H9 (cell line): Measurements from ENCODE around the gene LAMTOR4. TPM values are rescaled to one million over a fixed set of nuclear protein-coding genes. Genes with fewer than 3 reads are reported as not detected.

Experiments used
- DNase-seq: peaks from one replicate; pipeline ENCODE4 v3.0.0-alpha.2; 2017
- H2AFZ ChIP-seq: one replicate; pipeline ENCODE4 v1.6.1; 2013; ENCODE audit warnings: mild to moderate bottlenecking, low read length, control low read depth, moderate library complexity
- H2AK5ac ChIP-seq: 2 replicates; pipeline ENCODE4 v1.6.1; 2013; ENCODE audit warnings: low read length, control low read depth, mixed read lengths; ENCODE audit not compliant: insufficient read length
- H2BK120ac ChIP-seq: one replicate; pipeline ENCODE4 v1.6.1; 2013; ENCODE audit warnings: low read depth, mild to moderate bottlenecking, low read length, control low read depth, inconsistent platforms; ENCODE audit not compliant: poor library complexity, severe bottlenecking
- H2BK12ac ChIP-seq: 2 replicates; pipeline ENCODE4 v1.6.1; 2013; ENCODE audit warnings: low read length, control low read depth, mixed read lengths, low read depth; ENCODE audit not compliant: insufficient read length
- H2BK15ac ChIP-seq: 2 replicates; pipeline ENCODE4 v1.6.1; 2013; ENCODE audit warnings: low read depth, low read length, control low read depth
- H2BK20ac ChIP-seq: one replicate; pipeline ENCODE4 v1.6.1; 2013; ENCODE audit warnings: low read depth, mild to moderate bottlenecking, low read length, control low read depth, inconsistent platforms; ENCODE audit not compliant: poor library complexity, severe bottlenecking
- H2BK5ac ChIP-seq: 2 replicates; pipeline ENCODE4 v1.6.1; 2013; ENCODE audit warnings: low read length, control low read depth, mixed read lengths; ENCODE audit not compliant: insufficient read length
- H3K14ac ChIP-seq: 2 replicates; pipeline ENCODE4 v1.6.1; 2013; ENCODE audit warnings: low read length, control low read depth; ENCODE audit not compliant: insufficient read depth
- H3K18ac ChIP-seq: 2 replicates; pipeline ENCODE4 v1.6.1; 2013; ENCODE audit warnings: low read depth, mild to moderate bottlenecking, mixed read lengths, low read length, control low read depth; ENCODE audit not compliant: insufficient read length
- H3K23ac ChIP-seq: 2 replicates; pipeline ENCODE4 v1.6.1; 2013; ENCODE audit warnings: low read length, control low read depth, mixed read lengths, low read depth; ENCODE audit not compliant: insufficient read length
- H3K23me2 ChIP-seq: 2 replicates; pipeline ENCODE4 v1.6.1; 2013; ENCODE audit warnings: low read depth, mild to moderate bottlenecking, mixed read lengths, low read length, control low read depth; ENCODE audit not compliant: insufficient read length, poor library complexity, severe bottlenecking
- H3K27ac ChIP-seq: 2 replicates; pipeline ENCODE4 v1.5.1; 2013; ENCODE audit warnings: low read length, control low read depth, mixed read lengths, low read depth; ENCODE audit not compliant: insufficient read length
- H3K27me3 ChIP-seq: 2 replicates; pipeline ENCODE4 v1.6.1; 2013; ENCODE audit warnings: low read length, control low read depth, inconsistent platforms; ENCODE audit not compliant: insufficient read depth
- H3K4ac ChIP-seq: 2 replicates; pipeline ENCODE4 v1.6.1; 2013; ENCODE audit warnings: low read depth, mild to moderate bottlenecking, control low read depth, inconsistent platforms, low read length, moderate library complexity
- H3K4me1 ChIP-seq: 2 replicates; pipeline ENCODE4 v1.6.1; 2013; ENCODE audit warnings: low read length, control low read depth, inconsistent platforms; ENCODE audit not compliant: insufficient read depth
- H3K4me2 ChIP-seq: 2 replicates; pipeline ENCODE4 v1.6.1; 2013; ENCODE audit warnings: low read length, control low read depth, mixed read lengths; ENCODE audit not compliant: insufficient read length, insufficient read depth
- H3K56ac ChIP-seq: 2 replicates; pipeline ENCODE4 v1.6.1; 2013; ENCODE audit warnings: low read depth, mild to moderate bottlenecking, mixed read lengths, low read length, control low read depth; ENCODE audit not compliant: insufficient read length
- H3K79me1 ChIP-seq: 2 replicates; pipeline ENCODE4 v1.6.1; 2013; ENCODE audit warnings: low read depth, mild to moderate bottlenecking, moderate library complexity, low read length, control low read depth, inconsistent platforms; ENCODE audit not compliant: insufficient read depth, poor library complexity, severe bottlenecking
- H3K79me2 ChIP-seq: 2 replicates; pipeline ENCODE4 v1.6.1; 2013; ENCODE audit warnings: low read length, control low read depth, inconsistent platforms; ENCODE audit not compliant: insufficient read depth
- H3K9ac ChIP-seq: 2 replicates; pipeline ENCODE4 v1.6.1; 2013; ENCODE audit warnings: low read length, control low read depth, mixed read lengths; ENCODE audit not compliant: insufficient read length; ENCODE audit errors: extremely low read depth
- H3K9me3 ChIP-seq: one replicate; pipeline ENCODE4 v1.6.1; 2013; ENCODE audit warnings: low read depth, low read length, inconsistent platforms; ENCODE audit not compliant: control insufficient read depth
- H3T11ph ChIP-seq: one replicate; pipeline ENCODE4 v1.6.1; 2013; ENCODE audit warnings: mild to moderate bottlenecking, low read length, control low read depth, inconsistent platforms
- H4K20me1 ChIP-seq: one replicate; pipeline ENCODE4 v1.6.1; 2013; ENCODE audit not compliant: control insufficient read depth, insufficient read length, insufficient read depth
- H4K5ac ChIP-seq: 2 replicates; pipeline ENCODE4 v1.6.1; 2013; ENCODE audit warnings: low read depth, mild to moderate bottlenecking, mixed read lengths, low read length, control low read depth; ENCODE audit not compliant: insufficient read length
- H4K8ac ChIP-seq: replicated peaks from 2 replicates; pipeline ENCODE4 v1.6.1; 2013; ENCODE audit warnings: low read length, control low read depth, mixed read lengths, low read depth; ENCODE audit not compliant: insufficient read length
- H4K91ac ChIP-seq: 2 replicates; pipeline ENCODE4 v1.6.1; 2013; ENCODE audit warnings: low read depth, mild to moderate bottlenecking, moderate library complexity, mixed read lengths, low read length, control low read depth; ENCODE audit not compliant: insufficient read length
- H3K27ac Mint-ChIP-seq, 3 experiments: 2 replicates in 2 of 3; 3 replicates in 1 of 3; pipeline ENCODE4 v1.8.0; 2020 to 2021; ENCODE audit warnings: mixed read lengths in 3 of 3, mild to moderate bottlenecking in 1 of 3, moderate library complexity in 1 of 3
- H3K27me3 Mint-ChIP-seq: 2 replicates; pipeline ENCODE4 v1.8.0; 2021; ENCODE audit warnings: low read depth, mild to moderate bottlenecking, moderate library complexity, mixed read lengths
- H3K36me3 Mint-ChIP-seq, 3 experiments: 2 replicates in 2 of 3; 3 replicates in 1 of 3; pipeline ENCODE4 v1.8.0; 2020 to 2021; ENCODE audit warnings: low read depth in 3 of 3, mixed read lengths in 3 of 3; ENCODE audit not compliant: insufficient read depth in 1 of 3
- H3K4me1 Mint-ChIP-seq, 2 experiments: 2 replicates each; pipeline ENCODE4 v1.8.0; 2020; ENCODE audit warnings: mixed read lengths in 2 of 2
- H3K4me3 Mint-ChIP-seq, 2 experiments: 2 replicates in 1 of 2; 3 replicates in 1 of 2; pipeline ENCODE4 v1.8.0; 2020 to 2021; ENCODE audit warnings: mild to moderate bottlenecking in 2 of 2, mixed read lengths in 2 of 2, moderate library complexity in 1 of 2
- H3K9me3 Mint-ChIP-seq, 2 experiments: 2 replicates in 1 of 2; 3 replicates in 1 of 2; pipeline ENCODE4 v1.8.0; 2020; ENCODE audit warnings: mild to moderate bottlenecking in 2 of 2, mixed read lengths in 2 of 2, moderate library complexity in 1 of 2
- WGBS: extraction: QIAGEN DNeasy Blood & Tissue Kit; methylation state at CpG from one replicate; pipeline ENCODE4 v1.1.7; 2013; ENCODE audit warnings: missing lambda C conversion rate, low lambda C conversion rate, mixed read lengths; ENCODE audit not compliant: insufficient read length; ENCODE audit errors: extremely low coverage; 5-methylcytosine and 5-hydroxymethylcytosine counted together
- total RNA-seq: library from RNA; stranded (reverse); gene quantifications from 2 replicates; pipeline ENCODE4 v1.2.1, GENCODE V29; 2021
- TF ChIP-seq, protein P1 (sequence below): fragments of 200-600 bp; sonication (generic); conservative IDR thresholded peaks from 3 replicates; pipeline ENCODE4 v1.8.0; 2021; ENCODE audit warnings: antibody characterized with exemption, mild to moderate bottlenecking

Gene LAMTOR4
- total RNA-seq, 1 experiment from 2014 or later, result 179 TPM

DNA sequence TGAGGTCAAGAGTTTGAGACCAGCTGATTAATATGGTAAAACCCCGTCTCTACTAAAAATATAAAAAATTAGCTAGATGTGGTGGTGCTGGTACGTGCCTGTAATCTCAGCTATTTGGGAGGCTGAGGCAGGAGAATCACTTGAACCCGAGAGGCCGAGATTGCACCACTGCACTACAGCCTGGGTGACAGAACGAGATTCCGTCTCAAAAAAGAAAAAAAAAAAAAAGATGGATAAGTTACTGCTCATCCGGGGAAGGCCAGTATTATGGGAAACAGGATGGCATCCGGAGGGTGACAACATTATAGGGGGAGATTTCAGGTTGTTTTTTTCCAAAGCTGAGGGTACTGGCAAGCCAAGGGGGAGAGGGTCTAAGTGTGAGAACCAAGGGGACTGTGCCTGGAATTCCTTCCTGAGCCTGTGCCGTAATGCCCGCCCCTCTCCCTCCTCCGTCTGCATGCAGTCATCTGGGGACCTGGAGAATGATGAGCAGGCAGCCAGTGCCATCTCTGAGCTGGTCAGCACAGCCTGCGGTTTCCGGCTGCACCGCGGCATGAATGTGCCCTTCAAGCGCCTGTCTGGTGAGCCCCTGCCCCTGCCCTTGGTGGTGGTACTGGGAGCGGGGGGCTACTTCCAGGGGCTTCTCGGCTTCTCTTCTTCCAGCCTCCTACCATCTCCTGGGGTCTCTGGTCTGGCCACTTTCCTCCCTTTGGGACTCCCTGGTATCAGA lies 4.4 kb downstream of the LAMTOR4 start:
- DNase-seq, result no peak
- H3K4me3 Mint-ChIP-seq, result peak overlapping the region in 1 of 2 experiments; percentile 35; a peak in 1 of 5 replicates

More for the DNA sequence above, 4.4 kb downstream of the LAMTOR4 start:
- H2BK120ac ChIP-seq, result no peak overlapping the region
- H3K4me1 ChIP-seq, result no peaks in the 10 kb centered on the region; the same call in 1 of the 2 replicates
- Mint-ChIP-seq H3K27me3 (no peaks in the 10 kb centered on the region; the same call in 1 of the 2 replicates), H3K4me1 (peaks cover 25 to 36% of the 10 kb centered on the region in 2 experiments), H3K9me3 (no peaks in the 10 kb centered on the region), H3K36me3 (peaks cover 26 to 66% (median 63%) of the 10 kb centered on the region in 3 experiments), H3K27ac (peak overlapping the region in 1 of 3 experiments; percentile 85; a peak in 2 of 7 replicates)
- TF ChIP-seq, protein P1, sequence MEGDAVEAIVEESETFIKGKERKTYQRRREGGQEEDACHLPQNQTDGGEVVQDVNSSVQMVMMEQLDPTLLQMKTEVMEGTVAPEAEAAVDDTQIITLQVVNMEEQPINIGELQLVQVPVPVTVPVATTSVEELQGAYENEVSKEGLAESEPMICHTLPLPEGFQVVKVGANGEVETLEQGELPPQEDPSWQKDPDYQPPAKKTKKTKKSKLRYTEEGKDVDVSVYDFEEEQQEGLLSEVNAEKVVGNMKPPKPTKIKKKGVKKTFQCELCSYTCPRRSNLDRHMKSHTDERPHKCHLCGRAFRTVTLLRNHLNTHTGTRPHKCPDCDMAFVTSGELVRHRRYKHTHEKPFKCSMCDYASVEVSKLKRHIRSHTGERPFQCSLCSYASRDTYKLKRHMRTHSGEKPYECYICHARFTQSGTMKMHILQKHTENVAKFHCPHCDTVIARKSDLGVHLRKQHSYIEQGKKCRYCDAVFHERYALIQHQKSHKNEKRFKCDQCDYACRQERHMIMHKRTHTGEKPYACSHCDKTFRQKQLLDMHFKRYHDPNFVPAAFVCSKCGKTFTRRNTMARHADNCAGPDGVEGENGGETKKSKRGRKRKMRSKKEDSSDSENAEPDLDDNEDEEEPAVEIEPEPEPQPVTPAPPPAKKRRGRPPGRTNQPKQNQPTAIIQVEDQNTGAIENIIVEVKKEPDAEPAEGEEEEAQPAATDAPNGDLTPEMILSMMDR, result no peak
- H3T11ph ChIP-seq, result no peak overlapping the region
- H2AK5ac ChIP-seq, result no peak overlapping the region
- no CpG with 5 or more reads among the region's 18 CpGs for whole genome bisulfite sequencing
- no peak overlapping the region for H3K4me2 ChIP-seq
- no peaks in the 10 kb centered on the region for H3K27me3 ChIP-seq
- H3K14ac ChIP-seq, result no peak overlapping the region
- no peak overlapping the region for H3K4ac ChIP-seq
- H2BK12ac ChIP-seq, result no peak overlapping the region
- no peak overlapping the region for H2BK20ac ChIP-seq
- no peak overlapping the region for H4K8ac ChIP-seq
- H3K18ac ChIP-seq, result no peak overlapping the region
- H2BK15ac ChIP-seq, result no peak overlapping the region
- no peaks in the 10 kb centered on the region for H3K79me2 ChIP-seq
- no peak overlapping the region for H4K91ac ChIP-seq
- peaks cover 12% of the 10 kb centered on the region for H3K23me2 ChIP-seq
- H2AFZ ChIP-seq, result no peak overlapping the region
- no peak overlapping the region for H2BK5ac ChIP-seq
- no peaks in the 10 kb centered on the region for H3K9me3 ChIP-seq
- peaks cover 2% of the 10 kb centered on the region for H3K79me1 ChIP-seq
- no peak overlapping the region for H3K27ac ChIP-seq
- peaks cover 2% of the 10 kb centered on the region for H4K20me1 ChIP-seq
- H3K56ac ChIP-seq, result no peak overlapping the region
- no peak overlapping the region for H3K23ac ChIP-seq
- no peak overlapping the region for H3K9ac ChIP-seq
- no peak overlapping the region for H4K5ac ChIP-seq
